Lower leg skin (tissue), 4 donors: ENCODE data around the gene PTGES. TPM values are rescaled to one million over a fixed set of nuclear protein-coding genes. Genes with fewer than 3 reads are reported as not detected.

Experiments
- DNase-seq, 2 donors: peaks; one replicate each; pipeline ENCODE4 v3.0.0-alpha.2; 2019; ENCODE audit warnings: low spot score in 2 of 2
- H3K4me3 ChIP-seq: fragments of 200-600 bp; sonication (generic); 2 replicates; pipeline ENCODE4 v1.5.1; 2017; ENCODE audit warnings: mild to moderate bottlenecking, low read depth; ENCODE audit not compliant: poor library complexity, severe bottlenecking
- CTCF ChIP-seq, 3 donors: fragments of 450-650 bp; IDR thresholded peaks; one replicate each; pipeline ENCODE4 v1.5.1; 2016; ENCODE audit warnings: antibody characterized with exemption in 3 of 3, mild to moderate bottlenecking in 3 of 3, moderate library complexity in 2 of 3
- POLR2A ChIP-seq, 2 donors: fragments of 450-650 bp; IDR thresholded peaks; one replicate each; pipeline ENCODE4 v1.6.1; 2016 to 2017; ENCODE audit warnings: antibody characterized with exemption in 2 of 2, mild to moderate bottlenecking in 1 of 2, moderate library complexity in 1 of 2
- WGBS, 2 donors: methylation state at CpG; one replicate each; pipeline ENCODE4 v1.1.5; 2018; 5-methylcytosine and 5-hydroxymethylcytosine counted together
- intact Hi-C: fragments of 100-400 bp; cut with DNase I; formaldehyde crosslinking; loops from one replicate; pipeline ENCODE4 v1.15.0; 2023; ENCODE audit warnings: low total_unique reads
- total RNA-seq, 4 donors: library from RNA; depleted of rRNA; stranded (reverse); fragments of >200 nt; gene quantifications; one replicate each; pipeline ENCODE4 v1.1.0, GENCODE V29; 2016

The PTGES gene
- total RNA-seq, 4 donors from 2014 or later: 14.4 to 28.7 (median 23.2) TPM

- no peak overlapping the region for H3K4me3 ChIP-seq
- 90 to 92% methylated on average over 13 of the region's 13 CpGs for WGBS, 2 donors
- intact Hi-C loops: no loop called here
- no peak for DNase-seq
- TF ChIP-seq POLR2A (IDR thresholded peaks at IDR 0.05) (no peak), CTCF (IDR thresholded peaks at IDR 0.05) (no peak)
These were observed 7.1 kb upstream of the PTGES start for GRCh38 chr9:129759804-129760502.

- intact Hi-C loops: no loop called here
- WGBS, 2 donors: 55 to 71% methylated on average over 4 of the region's 4 CpGs
- no peak for TF ChIP-seq CTCF (IDR thresholded peaks at IDR 0.05)
- TF ChIP-seq POLR2A (IDR thresholded peaks at IDR 0.05): no peak
- no peak overlapping the region for H3K4me3 ChIP-seq
- DNase-seq: no peak
These were observed 6.5 kb upstream of the PTGES start for GRCh38 chr9:129759319-129759718.

- no peak for DNase-seq
- intact Hi-C loops: no loop called here
- no peak for TF ChIP-seq CTCF (IDR thresholded peaks at IDR 0.05)
- no peak for TF ChIP-seq POLR2A (IDR thresholded peaks at IDR 0.05)
- no peak overlapping the region for H3K4me3 ChIP-seq
- 62 to 77% methylated on average over 9 of the region's 9 CpGs for WGBS, 2 donors
These were observed 4.2 kb upstream of the PTGES start for GRCh38 chr9:129757045-129757444.

- TF ChIP-seq CTCF (IDR thresholded peaks at IDR 0.05) (no peak), POLR2A (IDR thresholded peaks at IDR 0.05) (no peak)
- no peak overlapping the region for H3K4me3 ChIP-seq
- WGBS, 2 donors: 93 to 94% methylated on average over 6 of the region's 6 CpGs
- no peak for DNase-seq
- intact Hi-C loops: no loop called here
These were observed 3.3 kb upstream of the PTGES start for GRCh38 chr9:129756191-129756590.

- WGBS, 2 donors: 79 to 87% methylated on average over 5 of the region's 5 CpGs
- TF ChIP-seq POLR2A (IDR thresholded peaks at IDR 0.05) (no peak), CTCF (IDR thresholded peaks at IDR 0.05) (no peak)
- intact Hi-C loops: no loop called here
- H3K4me3 ChIP-seq: no peak overlapping the region
- DNase-seq: no peak
These were observed 2.3 kb upstream of the PTGES start for GRCh38 chr9:129755151-129755550.
